ENCODE measurements around the gene PHACTR3.

GRCh38 chr20:59812286-59813125, 208.2 kb downstream of the PHACTR3 start:
- no peak for TF ChIP-seq EZH2 (IDR thresholded peaks at IDR 0.05; ENCODE audit: borderline replicate concordance, low read length)
- TF ChIP-seq, protein P1, sequence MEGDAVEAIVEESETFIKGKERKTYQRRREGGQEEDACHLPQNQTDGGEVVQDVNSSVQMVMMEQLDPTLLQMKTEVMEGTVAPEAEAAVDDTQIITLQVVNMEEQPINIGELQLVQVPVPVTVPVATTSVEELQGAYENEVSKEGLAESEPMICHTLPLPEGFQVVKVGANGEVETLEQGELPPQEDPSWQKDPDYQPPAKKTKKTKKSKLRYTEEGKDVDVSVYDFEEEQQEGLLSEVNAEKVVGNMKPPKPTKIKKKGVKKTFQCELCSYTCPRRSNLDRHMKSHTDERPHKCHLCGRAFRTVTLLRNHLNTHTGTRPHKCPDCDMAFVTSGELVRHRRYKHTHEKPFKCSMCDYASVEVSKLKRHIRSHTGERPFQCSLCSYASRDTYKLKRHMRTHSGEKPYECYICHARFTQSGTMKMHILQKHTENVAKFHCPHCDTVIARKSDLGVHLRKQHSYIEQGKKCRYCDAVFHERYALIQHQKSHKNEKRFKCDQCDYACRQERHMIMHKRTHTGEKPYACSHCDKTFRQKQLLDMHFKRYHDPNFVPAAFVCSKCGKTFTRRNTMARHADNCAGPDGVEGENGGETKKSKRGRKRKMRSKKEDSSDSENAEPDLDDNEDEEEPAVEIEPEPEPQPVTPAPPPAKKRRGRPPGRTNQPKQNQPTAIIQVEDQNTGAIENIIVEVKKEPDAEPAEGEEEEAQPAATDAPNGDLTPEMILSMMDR (IDR thresholded peaks at IDR 0.05; ENCODE audit: low read length), result no peak

Data from OCI-LY1 (cell line).